ENCODE measurements around the gene EMC8.
"Not testable (repeated sequence)": the region's sequence is repeated elsewhere in the genome, so short reads cannot be mapped to it uniquely, and the experiment has no call there.

EMC8 gene

DNA sequence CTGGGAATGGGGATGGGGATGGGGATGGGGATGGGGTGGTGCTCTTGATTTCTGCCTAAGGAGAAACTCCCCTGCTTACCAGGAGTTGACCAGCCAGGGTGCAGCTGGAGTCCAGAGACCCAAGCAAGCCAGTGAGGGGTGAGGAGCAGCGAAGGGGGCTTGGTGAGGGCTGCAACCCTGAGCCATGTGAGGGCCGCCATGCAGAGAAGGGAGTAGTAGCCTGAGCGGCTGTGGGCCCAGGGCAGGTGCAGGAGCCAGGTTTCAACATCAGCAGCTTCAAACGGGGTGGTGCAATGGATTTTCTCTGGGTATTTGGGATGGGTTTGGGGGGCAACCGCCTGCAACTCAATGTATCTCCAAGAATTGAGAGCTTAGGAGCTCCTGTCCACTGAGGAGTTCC is 35.4 kb upstream of the EMC8 start:
- DNase-seq, result no peak

DNA sequence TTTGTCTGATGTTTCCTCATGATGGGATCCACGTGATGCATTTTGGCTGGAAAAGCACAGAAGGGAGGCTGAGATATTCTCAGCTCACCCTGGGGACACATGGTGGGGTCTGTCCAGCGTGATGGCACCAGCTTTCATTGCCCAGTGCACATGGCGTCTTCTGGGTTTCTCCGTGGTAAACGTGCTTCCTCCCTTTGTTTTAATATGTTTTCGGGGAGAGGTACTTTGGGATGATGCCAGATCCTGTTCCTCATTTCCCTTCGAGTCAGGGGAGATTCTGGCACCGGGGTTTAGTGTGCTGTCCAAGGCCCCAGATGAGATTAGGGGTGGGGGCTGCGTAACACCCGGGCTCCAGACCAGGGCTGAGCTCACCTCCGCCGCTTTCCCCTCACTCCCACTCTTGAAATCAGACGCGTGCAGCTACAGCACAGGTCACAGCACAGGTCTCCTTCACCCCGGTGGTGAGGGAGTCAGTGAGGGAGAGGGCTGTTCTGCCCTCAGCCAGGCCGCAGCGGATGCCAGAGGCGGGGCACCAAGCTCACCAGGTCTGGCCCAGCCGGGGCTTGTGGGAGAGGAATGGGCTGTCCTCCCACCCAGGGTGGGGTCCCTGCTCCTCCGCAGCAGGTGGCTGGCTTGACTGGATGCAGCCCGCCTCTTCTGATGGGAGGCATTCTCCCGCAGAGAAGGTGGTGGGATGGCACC is 34.0 kb upstream of the EMC8 start:
- DNase-seq, result no peak

DNA sequence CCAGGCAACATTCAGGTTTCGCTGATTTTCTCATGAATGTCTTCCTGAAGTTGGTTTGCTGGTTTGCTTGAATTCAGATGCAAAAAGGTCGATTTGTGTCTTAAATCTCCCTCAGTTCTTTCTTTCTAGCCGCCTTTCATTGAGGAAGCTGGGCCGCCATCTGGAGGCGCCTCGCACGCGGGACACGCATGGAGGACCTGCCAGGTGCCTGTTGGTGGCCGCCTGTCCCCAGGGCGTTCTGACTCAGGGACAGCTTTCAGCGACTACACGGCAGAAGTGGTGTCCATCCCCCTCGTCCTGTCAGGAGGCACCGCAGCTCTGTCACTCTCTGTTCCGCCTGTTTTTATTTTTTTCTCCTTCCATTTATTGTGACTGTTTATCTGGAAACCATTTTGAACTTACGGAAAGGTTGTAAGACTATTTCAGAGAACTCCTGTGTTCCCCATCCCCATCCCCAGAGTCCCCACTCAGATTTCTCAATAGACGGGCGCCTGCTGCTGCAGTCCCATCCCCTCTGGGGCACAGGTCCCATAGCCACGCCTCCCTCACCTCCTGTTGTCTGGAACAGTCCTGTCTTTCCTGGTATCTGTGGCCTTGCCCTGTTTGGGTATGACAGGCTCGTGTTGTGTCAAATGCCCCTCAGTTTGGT is 33.4 kb upstream of the EMC8 start:
- no peak for DNase-seq

DNA sequence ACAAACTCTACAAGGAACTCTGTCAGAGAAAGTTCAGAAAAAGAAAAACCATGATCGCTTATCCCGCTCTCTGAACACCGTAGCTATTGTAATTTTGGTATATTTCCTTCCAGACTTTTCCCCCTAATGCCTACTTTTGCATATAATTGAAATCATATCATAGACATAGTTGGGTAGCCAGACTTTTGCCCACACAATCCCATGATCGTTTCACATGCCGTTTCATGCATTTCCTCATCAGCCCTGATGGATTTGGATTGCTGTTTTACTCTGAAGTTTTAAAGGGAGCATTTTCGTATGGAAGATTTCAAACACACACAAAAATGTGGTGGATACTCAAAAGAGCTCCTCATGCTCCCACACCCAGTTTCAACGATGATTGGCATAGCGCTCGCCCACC is 31.5 kb upstream of the EMC8 start:
- no peak for DNase-seq

DNA sequence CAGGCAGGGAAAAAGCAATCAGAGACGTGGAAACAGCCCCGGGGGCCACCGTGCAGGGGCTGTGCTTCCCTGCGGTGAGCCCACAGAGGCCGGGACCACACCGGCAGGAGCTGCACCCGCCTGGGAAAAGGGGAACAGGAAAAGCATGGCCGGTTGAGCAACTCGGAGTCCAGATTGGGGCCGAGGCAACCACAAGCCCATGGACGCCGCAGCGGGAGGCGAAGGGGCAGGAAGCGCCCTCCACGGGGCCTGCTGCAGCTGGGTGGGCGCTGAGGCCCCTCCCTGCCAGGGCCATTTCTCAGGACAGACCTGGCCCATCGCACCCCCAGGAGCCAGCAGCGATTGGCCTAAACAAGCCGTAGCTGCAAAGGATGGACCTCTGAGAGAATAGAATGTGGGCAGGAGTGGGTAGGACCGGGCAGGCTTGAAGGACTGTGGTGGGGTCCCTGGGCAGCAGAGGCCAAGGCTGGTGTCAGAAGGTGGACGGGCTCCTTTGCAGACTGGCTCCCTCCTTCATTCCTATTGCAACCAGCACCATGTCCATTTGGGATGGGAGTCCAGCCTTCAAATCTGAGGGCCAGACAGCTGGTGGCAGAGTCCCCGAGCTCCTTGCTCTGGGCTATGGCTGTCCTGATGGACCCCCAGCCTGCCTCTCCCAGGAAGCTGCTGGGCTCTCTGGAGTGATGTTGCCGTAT is 30.6 kb upstream of the EMC8 start:
- DNase-seq, result no peak

DNA sequence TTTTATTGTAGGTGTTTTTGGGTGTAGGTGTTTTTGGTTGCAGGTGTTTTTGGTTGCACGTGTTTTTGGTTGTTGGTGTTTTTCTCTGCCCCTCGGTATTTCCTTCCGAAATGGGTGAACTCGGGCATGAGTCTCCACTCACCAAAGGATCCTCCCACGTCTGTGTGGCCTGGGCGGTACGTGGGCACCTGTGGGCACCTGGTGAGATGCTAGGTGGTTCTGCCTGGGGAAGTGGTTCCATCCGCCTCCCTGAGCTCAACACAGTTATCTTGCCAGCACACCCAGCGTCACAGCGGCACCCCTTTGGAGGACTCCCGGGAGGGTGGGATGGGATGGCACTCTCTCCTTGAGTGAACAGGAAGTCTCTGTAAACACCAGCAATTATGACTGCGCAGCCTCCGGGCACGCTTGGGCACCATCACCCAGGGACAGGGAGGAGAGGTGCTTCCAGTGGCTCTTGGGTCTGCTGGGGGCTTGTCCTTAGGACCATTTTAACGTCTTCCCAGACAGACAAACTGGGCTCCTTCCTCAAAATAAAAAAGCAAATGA is 29.9 kb upstream of the EMC8 start:
- DNase-seq, result no peak

DNA sequence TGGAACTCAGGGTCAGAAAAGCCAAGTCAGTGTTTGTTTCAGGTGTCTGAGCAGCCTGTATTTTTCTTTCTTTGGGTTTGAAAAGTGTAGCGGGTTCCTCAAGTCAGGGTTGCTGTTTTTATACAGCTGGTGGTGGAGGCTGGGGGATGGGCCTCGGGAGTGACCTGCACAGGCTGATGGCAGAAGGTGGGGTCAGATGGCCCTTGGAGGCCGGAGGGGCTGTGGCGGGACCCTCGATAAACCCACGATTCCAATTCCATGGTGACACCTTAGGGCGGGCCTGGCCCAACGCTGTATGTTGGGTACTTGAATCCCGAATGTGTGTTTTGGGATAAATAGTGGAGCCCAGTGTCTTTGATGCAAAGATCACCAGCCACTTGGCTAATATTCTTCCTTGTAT is 28.8 kb upstream of the EMC8 start:
- no peak for DNase-seq

DNA sequence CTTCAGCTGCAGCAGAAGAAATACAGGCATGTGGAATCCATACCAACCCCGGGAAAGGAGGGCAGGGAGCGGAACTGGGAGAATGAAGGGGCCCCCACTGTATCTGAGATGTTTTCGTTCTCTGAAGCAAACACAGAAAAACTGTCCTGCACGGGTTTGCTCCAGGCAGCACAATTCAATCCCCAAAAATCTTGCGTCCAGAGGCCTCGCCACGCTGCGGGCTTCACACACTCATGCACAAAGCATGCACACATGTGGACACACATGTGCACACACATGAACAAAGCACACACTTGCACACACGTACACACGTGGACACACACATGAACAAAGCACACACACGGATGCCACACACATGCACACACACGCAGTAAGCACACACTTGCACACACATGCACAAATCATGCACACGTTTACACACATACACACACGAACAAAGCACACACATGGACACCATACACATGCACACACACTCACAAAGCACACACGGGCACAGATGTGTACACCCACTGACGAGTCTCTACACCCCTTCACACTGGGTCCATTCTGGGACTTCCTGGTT is 27.4 kb upstream of the EMC8 start:
- DNase-seq, result no peak

DNA sequence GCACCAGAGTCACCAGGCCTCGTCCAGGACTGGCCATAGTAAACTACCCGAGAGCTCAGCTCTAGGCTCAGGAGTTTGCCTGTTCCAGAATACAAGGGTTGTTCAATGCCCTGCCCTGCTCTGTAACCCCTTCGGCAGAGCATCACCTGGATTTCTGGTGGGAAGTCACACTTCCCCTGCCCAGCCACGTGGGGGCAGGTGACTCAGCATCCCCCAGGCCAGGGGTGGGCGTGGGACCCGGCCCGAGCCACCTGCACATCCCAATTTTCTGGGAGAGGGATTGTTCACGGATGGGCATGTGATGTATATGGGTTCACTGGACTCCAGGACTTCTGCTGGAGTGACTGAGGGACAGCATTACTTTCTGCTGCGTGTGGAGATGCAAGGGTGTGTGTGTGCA is 26.0 kb upstream of the EMC8 start:
- DNase-seq, result no peak

DNA sequence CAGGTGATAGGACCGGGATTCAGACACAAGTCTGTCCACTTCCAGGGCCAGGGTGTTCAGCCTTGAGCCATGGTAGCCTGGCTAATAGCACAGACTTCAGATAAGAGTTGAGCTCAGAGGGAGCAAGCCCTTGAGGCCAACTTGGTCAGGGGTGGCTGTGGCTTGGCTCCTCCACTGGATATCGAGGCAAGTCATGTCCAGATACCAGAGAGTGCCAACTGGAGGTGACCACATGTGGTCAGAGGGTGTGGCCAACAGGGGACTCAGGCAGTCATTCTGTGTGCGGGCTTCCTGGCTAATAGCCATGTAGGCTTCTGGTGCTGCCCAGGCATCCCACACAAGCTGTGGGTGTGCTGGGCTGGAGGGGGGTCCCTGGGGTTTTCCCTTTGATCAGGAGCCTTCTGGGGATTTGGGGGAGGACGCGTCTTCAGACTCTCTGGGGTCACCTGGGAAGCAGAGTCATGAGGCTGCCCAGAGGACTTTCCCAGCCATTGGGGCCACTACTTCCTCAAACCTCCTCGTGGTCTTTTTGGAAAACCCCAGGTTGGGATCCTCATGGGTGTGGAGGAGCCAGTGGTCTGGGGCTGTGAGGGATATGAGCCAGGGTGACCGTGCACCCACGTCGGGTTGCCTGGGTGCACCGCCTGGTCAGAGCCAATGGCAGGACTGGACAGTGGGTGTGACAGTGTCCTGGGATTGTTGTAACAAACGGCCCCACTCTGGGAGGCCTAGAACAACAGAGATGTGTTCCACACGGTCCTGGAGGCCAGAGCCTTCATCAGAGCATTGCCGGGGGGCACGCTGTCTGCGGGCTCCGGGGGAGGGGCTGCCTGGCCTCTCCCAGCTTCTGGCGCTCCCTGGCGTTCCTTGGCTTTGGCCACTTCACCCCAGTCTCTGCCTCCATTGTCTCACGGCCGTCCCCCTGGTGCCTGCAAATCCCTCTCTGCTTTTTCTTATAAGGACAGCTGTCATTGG is 25.1 kb upstream of the EMC8 start:
- no peak for DNase-seq

DNA sequence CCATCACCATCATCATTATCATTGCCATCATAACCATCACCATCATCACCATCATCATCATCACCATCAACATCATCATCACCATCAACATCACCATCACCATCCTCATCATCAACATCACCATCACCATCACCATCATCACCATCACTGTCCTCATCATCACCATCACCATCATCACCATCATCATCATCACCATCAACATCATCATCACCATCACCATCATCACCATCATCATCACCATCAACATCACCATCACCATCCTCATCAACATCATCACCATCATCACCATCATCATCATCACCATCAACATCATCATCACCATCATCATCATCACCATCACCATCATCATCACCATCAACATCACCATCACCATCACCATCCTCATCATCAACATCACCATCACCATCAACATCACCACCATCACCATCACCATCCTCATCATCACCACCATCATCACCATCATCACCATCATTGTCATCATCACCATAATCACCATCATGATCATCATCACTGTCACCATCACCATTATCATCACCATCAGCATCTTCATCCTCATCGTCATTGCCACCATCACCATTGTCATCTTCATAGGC is 24.1 kb upstream of the EMC8 start:
- DNase-seq, result no peak

DNA sequence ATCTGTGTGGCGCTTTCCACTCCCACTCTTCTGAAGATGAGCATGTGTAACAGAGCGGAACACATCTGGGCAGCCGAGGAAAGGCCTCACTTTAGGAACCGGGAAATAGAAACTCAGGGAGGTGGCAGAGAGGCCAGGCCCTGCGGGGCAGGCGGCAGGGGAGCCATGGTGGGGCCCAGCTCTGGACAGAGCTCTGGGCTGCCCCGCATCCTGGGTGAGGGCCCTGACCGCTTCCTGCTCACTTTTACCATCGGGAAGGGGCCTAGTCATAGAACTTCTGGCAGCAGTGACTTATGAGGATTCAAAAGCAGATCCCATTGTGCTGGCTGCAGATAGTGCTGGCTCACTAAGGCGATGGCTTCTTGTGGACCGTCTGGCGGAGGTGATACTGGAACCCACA is 22.8 kb upstream of the EMC8 start:
- no peak for DNase-seq

DNA sequence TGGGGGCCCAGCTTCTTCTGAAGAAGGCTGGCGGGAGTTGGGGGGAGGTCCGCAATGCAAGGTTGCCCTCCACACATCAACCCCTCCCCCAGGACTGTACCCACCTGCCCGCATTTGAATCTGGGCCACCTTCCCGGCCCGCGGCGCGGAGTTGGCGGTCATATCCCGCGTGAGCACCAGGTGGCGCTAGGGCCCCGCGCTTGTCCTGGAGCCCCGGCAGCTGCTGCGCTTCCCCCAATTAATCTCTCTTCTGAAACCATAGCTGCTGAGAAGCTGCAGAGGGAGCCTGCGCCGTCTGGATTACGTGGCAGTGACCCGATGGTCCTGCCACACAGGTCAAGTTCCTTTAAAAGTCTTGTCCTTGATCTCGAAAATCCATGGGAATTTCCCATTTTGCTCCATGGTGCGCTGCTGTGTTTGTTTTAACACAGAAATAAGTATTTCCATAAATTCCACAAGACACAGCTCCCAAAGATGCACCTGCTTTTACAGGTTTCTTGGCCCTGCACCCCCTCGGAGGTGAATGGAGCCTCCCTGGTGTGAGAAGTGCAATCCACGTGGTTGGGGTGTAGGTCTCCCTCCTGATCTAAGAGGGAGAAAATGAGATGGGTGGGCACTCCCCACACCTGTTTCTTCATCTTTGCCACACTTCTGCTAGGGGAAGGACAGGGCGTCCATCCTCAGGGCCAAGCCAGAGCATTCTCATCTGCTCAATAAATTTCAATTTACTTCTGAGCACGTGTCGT is 22.2 kb upstream of the EMC8 start:
- peak; percentile 91 for DNase-seq

DNA sequence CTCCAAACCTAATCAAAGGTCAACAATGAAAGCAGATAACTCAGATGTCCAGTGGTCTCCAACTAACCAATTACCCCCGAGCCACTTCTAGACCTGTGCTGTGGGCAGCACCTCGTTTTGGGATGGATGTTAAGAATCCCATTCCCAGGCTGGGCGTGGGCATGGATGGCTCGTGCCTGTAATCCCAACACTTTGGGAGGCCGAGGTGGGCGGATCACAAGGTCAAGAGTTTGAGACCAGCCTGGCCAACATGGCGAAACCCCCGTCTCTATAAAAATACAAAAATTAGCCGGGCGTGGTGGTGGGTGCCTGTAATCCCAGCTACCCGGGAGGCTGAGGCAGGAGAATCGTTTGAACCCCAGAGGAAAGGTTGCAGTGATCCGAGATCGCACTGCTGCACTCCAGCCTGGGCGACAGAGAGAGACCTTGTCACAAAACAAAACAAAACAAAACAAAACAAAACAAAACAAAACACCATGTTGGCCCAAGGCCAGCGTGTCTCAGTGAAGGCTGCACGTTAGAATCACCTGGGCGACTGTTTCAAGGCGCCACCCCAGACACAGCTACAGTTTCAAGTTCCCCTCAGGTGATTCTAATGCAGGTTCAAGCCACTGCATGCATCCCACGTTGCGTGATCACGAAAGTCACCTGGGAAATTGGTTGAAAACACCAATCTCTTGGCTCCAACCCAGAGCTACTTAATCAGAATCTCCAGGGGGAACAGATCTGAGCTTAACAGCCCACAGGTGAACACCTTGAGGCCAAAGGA is 21.4 kb upstream of the EMC8 start:
- DNase-seq, result no peak

DNA sequence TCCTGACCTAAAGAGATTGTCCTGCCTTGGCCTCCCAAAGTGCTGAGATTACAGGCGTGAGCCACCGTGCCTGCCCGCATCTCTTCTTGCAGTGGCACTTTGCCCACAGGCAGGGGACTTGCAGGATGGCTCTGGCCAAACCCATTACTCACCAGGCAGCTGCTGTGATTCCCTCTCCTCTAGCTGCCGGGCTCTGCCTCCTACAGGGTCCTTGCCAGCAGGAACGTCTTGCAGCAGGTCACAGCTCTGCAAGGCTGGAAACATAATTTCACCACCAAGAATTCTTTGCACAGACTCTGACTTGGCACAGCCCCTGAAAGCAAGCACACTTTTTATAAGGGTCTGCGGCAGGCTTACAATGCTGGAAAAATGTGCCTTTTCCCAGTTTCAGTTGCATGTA is 20.4 kb upstream of the EMC8 start:
- no peak for DNase-seq

DNA sequence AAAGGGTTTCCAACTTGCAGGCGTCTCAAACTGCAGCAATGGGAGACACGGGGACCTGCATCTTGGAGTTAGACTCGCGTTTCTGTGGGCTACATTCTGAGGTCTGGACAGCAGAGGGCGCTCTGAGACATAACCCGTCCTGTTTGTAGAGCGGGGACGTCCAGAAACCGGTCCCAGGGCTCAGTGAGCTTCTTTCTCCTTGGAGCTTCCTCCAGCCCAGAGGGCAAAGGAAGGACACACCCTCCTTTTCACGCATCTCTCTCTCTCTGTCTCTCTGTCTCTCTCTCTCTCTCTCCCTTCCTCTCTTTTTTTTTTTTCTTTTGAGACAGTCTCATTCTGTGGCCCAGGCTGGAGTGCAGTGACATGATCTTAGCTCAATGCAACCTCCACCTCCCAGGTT is 19.9 kb upstream of the EMC8 start:
- peak; percentile 93 for DNase-seq

DNA sequence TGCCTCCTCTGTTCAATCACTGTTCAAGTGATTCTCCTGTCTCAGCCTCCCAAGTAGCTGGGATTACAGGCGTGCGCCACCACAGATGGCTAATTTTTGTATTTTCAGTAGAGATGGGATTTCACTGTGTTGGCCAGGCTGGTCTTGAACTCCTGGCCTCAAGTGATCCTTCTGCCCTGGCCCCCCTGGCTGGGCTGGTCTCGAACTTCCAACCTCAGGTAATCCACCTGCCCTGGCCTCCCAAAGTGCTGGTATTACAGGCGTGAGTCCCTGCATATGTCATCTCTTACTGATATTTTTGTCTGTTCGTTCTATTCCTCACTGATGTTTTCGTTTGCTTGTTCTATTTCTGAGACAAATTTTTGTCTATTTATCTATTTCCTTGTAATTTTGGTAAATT is 17.9 kb upstream of the EMC8 start:
- not testable (repeated sequence) for DNase-seq

DNA sequence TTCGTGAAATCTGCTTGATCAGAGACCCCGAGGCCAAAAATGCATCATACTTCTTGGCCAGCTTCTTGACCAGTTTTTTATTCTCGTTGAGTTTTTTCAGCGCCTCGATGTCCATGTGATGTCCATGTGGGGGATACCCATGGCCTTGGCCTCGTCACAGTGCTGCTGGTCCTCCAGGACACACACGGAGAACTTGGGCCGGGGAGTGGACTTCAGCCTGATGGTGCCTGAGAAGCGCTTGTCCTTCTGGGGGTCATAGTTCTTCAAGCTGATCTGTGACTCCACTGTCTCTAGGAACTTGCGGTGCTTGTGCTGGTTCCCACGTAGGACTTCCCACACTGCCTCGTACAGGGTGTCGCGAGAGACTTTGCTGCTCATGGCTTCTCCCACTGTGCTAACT is 16.8 kb upstream of the EMC8 start:
- DNase-seq, result no peak

DNA sequence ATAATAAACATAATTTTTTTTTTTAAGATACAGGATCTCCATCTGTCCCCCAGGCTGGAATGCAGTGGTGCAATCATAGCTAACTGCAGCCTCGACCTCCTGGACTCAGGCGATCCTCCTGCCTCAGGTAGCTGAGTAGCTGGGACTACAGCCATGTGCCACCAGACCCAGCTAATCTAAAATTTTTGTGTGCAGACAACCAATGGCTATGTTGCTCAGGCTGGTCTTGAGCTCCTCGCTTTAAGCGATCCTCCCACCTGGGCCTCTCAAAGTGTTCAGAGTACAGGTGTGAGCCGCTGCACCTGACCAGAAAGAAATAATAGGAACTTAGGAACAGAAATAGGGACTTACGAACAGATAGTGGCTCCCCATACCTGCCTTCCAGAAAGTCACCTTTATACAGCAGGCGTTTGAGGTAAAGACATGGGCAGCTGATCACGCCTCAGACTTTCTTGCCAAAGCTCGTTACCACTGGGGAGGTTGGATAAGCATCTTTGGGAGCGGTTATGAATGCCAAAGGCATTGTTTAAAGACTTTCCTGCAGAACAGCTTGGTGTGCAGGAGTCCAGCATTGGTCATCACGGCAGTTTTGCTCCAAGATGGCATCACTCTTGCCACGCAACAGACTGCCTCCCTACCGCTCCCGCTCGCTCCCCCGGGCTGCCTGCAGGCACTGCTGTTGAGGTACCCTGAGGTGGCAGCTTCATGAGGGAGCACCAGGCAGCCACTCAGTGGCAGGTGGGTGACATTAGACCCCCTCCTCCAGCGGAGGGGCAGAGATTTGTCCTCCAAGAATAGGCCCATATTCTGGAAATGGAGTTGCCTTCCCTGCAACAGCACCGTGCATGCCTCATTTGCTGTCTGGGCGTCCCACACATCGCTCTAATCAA is 13.7 kb upstream of the EMC8 start:
- DNase-seq, result no peak

Measured in activated effector memory CD4-positive, alpha-beta T cell treated with anti-CD3 and anti-CD28 coated beads, Interleukin-2, amount 50 U/mL, for 16 hours (primary cell).